ENCODE data around the gene CRB3. TPM values are rescaled to one million over a fixed set of nuclear protein-coding genes. Genes with fewer than 3 reads are reported as not detected.
"Not testable (repeated sequence)": the region's sequence is repeated elsewhere in the genome, so short reads cannot be mapped to it uniquely, and the experiment has no call there.

CRB3 gene
- total RNA-seq, 2 donors from 2014 or later, result 1.4 to 1.5 TPM

GRCh38 chr19:6425732-6426620 lies 38.1 kb upstream of the CRB3 start:
- Mint-ChIP-seq H3K4me1 (peaks cover 27% of the 10 kb centered on the region), H3K27me3 (no peaks in the 10 kb centered on the region), H3K4me3 (peak overlapping the region; percentile 90), H3K27ac (peak overlapping the region; percentile 90), H3K36me3 (ENCODE audit: low read depth) (no peaks in the 10 kb centered on the region)
- DNase-seq (no peak), ATAC-seq (no peak)
- H3K9me3 ChIP-seq (ENCODE audit: control insufficient read depth, low read length, poor library complexity, severe bottlenecking), result no peaks in the 10 kb centered on the region

- ATAC-seq (no peak), DNase-seq (no peak)
- H3K4me1 Mint-ChIP-seq, result peaks cover 24% of the 10 kb centered on the region
- no peaks in the 10 kb centered on the region for H3K27me3 Mint-ChIP-seq
- peaks cover 3% of the 10 kb centered on the region for H3K36me3 Mint-ChIP-seq (ENCODE audit: low read depth)
- no peaks in the 10 kb centered on the region for H3K9me3 ChIP-seq (ENCODE audit: control insufficient read depth, low read length, poor library complexity, severe bottlenecking)
- H3K27ac Mint-ChIP-seq, result no peak overlapping the region
- no peak overlapping the region for H3K4me3 Mint-ChIP-seq
Observed at GRCh38 chr19:6427131-6427530, 36.9 kb upstream of the CRB3 start.

- H3K27ac Mint-ChIP-seq; DNase-seq; H3K9me3 ChIP-seq (ENCODE audit: control insufficient read depth, low read length, poor library complexity, severe bottlenecking); H3K27me3 Mint-ChIP-seq; H3K36me3 Mint-ChIP-seq (ENCODE audit: low read depth); ATAC-seq: not testable (repeated sequence)
- H3K4me1 Mint-ChIP-seq, result peaks cover 11% of the 10 kb centered on the region
- H3K4me3 Mint-ChIP-seq, result peak overlapping the region; percentile 25
Observed at GRCh38 chr19:6428692-6429418, 35.2 kb upstream of the CRB3 start.

GRCh38 chr19:6429419-6430221 lies 34.5 kb upstream of the CRB3 start:
- H3K27ac Mint-ChIP-seq, result no peak overlapping the region

GRCh38 chr19:6431891-6432290 lies 32.2 kb upstream of the CRB3 start:
- ATAC-seq (no peak), DNase-seq (no peak)
- Mint-ChIP-seq H3K36me3 (ENCODE audit: low read depth) (peaks cover 3% of the 10 kb centered on the region), H3K27ac (peak overlapping the region; percentile 8), H3K4me3 (peak overlapping the region; percentile 1), H3K4me1 (peaks cover 5% of the 10 kb centered on the region), H3K27me3 (no peaks in the 10 kb centered on the region)
- no peaks in the 10 kb centered on the region for H3K9me3 ChIP-seq (ENCODE audit: control insufficient read depth, low read length, poor library complexity, severe bottlenecking)

More at GRCh38 chr19:6429419-6430221, 34.5 kb upstream of the CRB3 start:
- Mint-ChIP-seq H3K4me1 (peaks cover 10% of the 10 kb centered on the region), H3K4me3 (no peak overlapping the region), H3K27me3 (no peaks in the 10 kb centered on the region), H3K36me3 (ENCODE audit: low read depth) (peaks cover 3% of the 10 kb centered on the region)
- ATAC-seq, result no peak
- no peak for DNase-seq
- H3K9me3 ChIP-seq (ENCODE audit: control insufficient read depth, low read length, poor library complexity, severe bottlenecking), result no peaks in the 10 kb centered on the region

- H3K27ac Mint-ChIP-seq, result no peak overlapping the region
- DNase-seq, result no peak
- no peaks in the 10 kb centered on the region for H3K9me3 ChIP-seq (ENCODE audit: control insufficient read depth, low read length, poor library complexity, severe bottlenecking)
- no peak overlapping the region for H3K4me3 Mint-ChIP-seq
- H3K36me3 Mint-ChIP-seq (ENCODE audit: low read depth), result peaks cover 3% of the 10 kb centered on the region
- H3K27me3 Mint-ChIP-seq, result no peaks in the 10 kb centered on the region
- H3K4me1 Mint-ChIP-seq, result peaks cover 5% of the 10 kb centered on the region
- no peak for ATAC-seq
Observed at GRCh38 chr19:6433165-6433564, 30.9 kb upstream of the CRB3 start.

- H3K9me3 ChIP-seq (ENCODE audit: control insufficient read depth, low read length, poor library complexity, severe bottlenecking), result no peaks in the 10 kb centered on the region
- H3K27ac Mint-ChIP-seq, result no peak within 1 kb of the TSS
- no peak for ATAC-seq
- no peaks in the 10 kb centered on the region for H3K27me3 Mint-ChIP-seq
- H3K4me3 Mint-ChIP-seq, result no peak within 1 kb of the TSS
- peaks cover 3% of the 10 kb centered on the region for H3K36me3 Mint-ChIP-seq (ENCODE audit: low read depth)
- peaks cover 5% of the 10 kb centered on the region for H3K4me1 Mint-ChIP-seq
- no peak for DNase-seq
Observed at GRCh38 chr19:6433663-6434062, 30.4 kb upstream of the CRB3 start, which contains the start of gene SLC25A41. Gene SLC25A41, minus strand, starts transcription at chr19:6433763. Its CDS starts 70 bp downstream, at chr19:6433693.

- no peaks in the 10 kb centered on the region for H3K9me3 ChIP-seq (ENCODE audit: control insufficient read depth, low read length, poor library complexity, severe bottlenecking)
- Mint-ChIP-seq H3K27ac (no peak overlapping the region), H3K27me3 (no peaks in the 10 kb centered on the region)
Observed at GRCh38 chr19:6439743-6440142, 24.3 kb upstream of the CRB3 start.

GRCh38 chr19:6440905-6441304 lies 23.2 kb upstream of the CRB3 start:
- ATAC-seq (no peak), DNase-seq (no peak)
- Mint-ChIP-seq H3K4me3 (no peak overlapping the region), H3K27ac (no peak overlapping the region), H3K36me3 (ENCODE audit: low read depth) (no peaks in the 10 kb centered on the region), H3K27me3 (no peaks in the 10 kb centered on the region), H3K4me1 (no peaks in the 10 kb centered on the region)
- H3K9me3 ChIP-seq (ENCODE audit: control insufficient read depth, low read length, poor library complexity, severe bottlenecking), result no peaks in the 10 kb centered on the region

More at GRCh38 chr19:6439743-6440142, 24.3 kb upstream of the CRB3 start:
- DNase-seq (no peak), ATAC-seq (no peak)
- Mint-ChIP-seq H3K36me3 (ENCODE audit: low read depth) (no peaks in the 10 kb centered on the region), H3K4me1 (no peaks in the 10 kb centered on the region), H3K4me3 (no peak overlapping the region)

- Mint-ChIP-seq H3K4me3 (no peak overlapping the region), H3K4me1 (no peaks in the 10 kb centered on the region), H3K27ac (no peak overlapping the region), H3K36me3 (ENCODE audit: low read depth) (no peaks in the 10 kb centered on the region), H3K27me3 (no peaks in the 10 kb centered on the region)
- no peak for DNase-seq
- ATAC-seq, result no peak
- H3K9me3 ChIP-seq (ENCODE audit: control insufficient read depth, low read length, poor library complexity, severe bottlenecking), result no peaks in the 10 kb centered on the region
Observed at GRCh38 chr19:6442087-6442688, 21.9 kb upstream of the CRB3 start.

- ATAC-seq (no peak), DNase-seq (no peak)
- no peak overlapping the region for H3K27ac Mint-ChIP-seq
- no peaks in the 10 kb centered on the region for H3K9me3 ChIP-seq (ENCODE audit: control insufficient read depth, low read length, poor library complexity, severe bottlenecking)
- H3K4me1 Mint-ChIP-seq, result no peaks in the 10 kb centered on the region
- H3K4me3 Mint-ChIP-seq, result no peak overlapping the region
- no peaks in the 10 kb centered on the region for H3K27me3 Mint-ChIP-seq
- no peaks in the 10 kb centered on the region for H3K36me3 Mint-ChIP-seq (ENCODE audit: low read depth)
Observed at GRCh38 chr19:6443986-6444385, 20.1 kb upstream of the CRB3 start.

- H3K4me1 Mint-ChIP-seq, result no peaks in the 10 kb centered on the region
- H3K27ac Mint-ChIP-seq, result no peak overlapping the region
- no peak for DNase-seq
- H3K36me3 Mint-ChIP-seq (ENCODE audit: low read depth), result no peaks in the 10 kb centered on the region
- H3K4me3 Mint-ChIP-seq, result no peak overlapping the region
- ATAC-seq, result no peak
- H3K9me3 ChIP-seq (ENCODE audit: control insufficient read depth, low read length, poor library complexity, severe bottlenecking), result no peaks in the 10 kb centered on the region
- H3K27me3 Mint-ChIP-seq, result no peaks in the 10 kb centered on the region
Observed at GRCh38 chr19:6446452-6446851, 17.6 kb upstream of the CRB3 start.

Measured in T-helper 17 cell (primary cell).